GM23338 (cell line): ENCODE data around the gene SEMA5A. TPM values are rescaled to one million over a fixed set of nuclear protein-coding genes. Genes with fewer than 3 reads are reported as not detected.

Experiments
- ATAC-seq: fragments of 200-7000 bp; cut with Tn5 transposase; 3 replicates; pipeline ENCODE4 v1.9.1; 2020
- DNase-seq: peaks from one replicate; pipeline ENCODE4 v3.0.0-alpha.2; 2015; ENCODE audit warnings: low spot score
- H2AFZ ChIP-seq: fragments of 200-600 bp; sonication (generic); 2 replicates; pipeline ENCODE4 v1.8.0; 2016; ENCODE audit warnings: antibody characterized with exemption, mild to moderate bottlenecking, moderate library complexity
- H3F3A ChIP-seq: fragments of 200-600 bp; sonication (generic); replicated peaks from 2 replicates; pipeline ENCODE4 v1.8.0; 2017; ENCODE audit warnings: antibody characterized with exemption, mixed run types, low read depth
- H3K27ac ChIP-seq: fragments of 200-600 bp; sonication (generic); 2 replicates; pipeline ENCODE4 v1.6.1; 2016; ENCODE audit warnings: low read depth
- H3K27me3 ChIP-seq: fragments of 200-600 bp; sonication (generic); 2 replicates; pipeline ENCODE4 v1.8.0; 2016; ENCODE audit warnings: mild to moderate bottlenecking, mixed run types, moderate library complexity; ENCODE audit not compliant: insufficient read depth
- H3K36me3 ChIP-seq: fragments of 200-600 bp; sonication (generic); 2 replicates; pipeline ENCODE4 v1.8.0; 2016; ENCODE audit warnings: mild to moderate bottlenecking; ENCODE audit not compliant: insufficient read depth
- H3K4me1 ChIP-seq: fragments of 200-600 bp; sonication (generic); 2 replicates; pipeline ENCODE4 v1.8.0; 2016; ENCODE audit warnings: mild to moderate bottlenecking, moderate library complexity; ENCODE audit not compliant: insufficient read depth
- H3K4me2 ChIP-seq: fragments of 200-600 bp; sonication (generic); 2 replicates; pipeline ENCODE4 v1.7.1; 2017; ENCODE audit warnings: mixed run types
- H3K4me3 ChIP-seq: fragments of 200-600 bp; sonication (generic); 2 replicates; pipeline ENCODE4 v1.6.1; 2016; ENCODE audit warnings: mixed run types
- H3K79me2 ChIP-seq: fragments of 200-600 bp; sonication (generic); replicated peaks from 2 replicates; pipeline ENCODE4 v1.8.0; 2017; ENCODE audit warnings: mild to moderate bottlenecking; ENCODE audit not compliant: insufficient read depth
- H3K9me2 ChIP-seq: fragments of 200-600 bp; sonication (generic); 2 replicates; pipeline ENCODE4 v1.8.0; 2017; ENCODE audit not compliant: insufficient read depth
- H4K20me1 ChIP-seq: fragments of 200-600 bp; sonication (generic); replicated peaks from 2 replicates; pipeline ENCODE4 v1.8.0; 2017; ENCODE audit warnings: mild to moderate bottlenecking; ENCODE audit not compliant: insufficient read depth
- H3K27ac Mint-ChIP-seq: 2 replicates; pipeline ENCODE4 v1.8.0; 2020; ENCODE audit warnings: inconsistent platforms, mild to moderate bottlenecking, moderate library complexity, mixed read lengths
- H3K27me3 Mint-ChIP-seq: 3 replicates; pipeline ENCODE4 v1.8.0; 2022; ENCODE audit warnings: low read depth, mild to moderate bottlenecking, moderate library complexity, mixed read lengths, inconsistent platforms; ENCODE audit not compliant: insufficient read depth, poor library complexity
- H3K36me3 Mint-ChIP-seq: 3 replicates; pipeline ENCODE4 v1.8.0; 2021; ENCODE audit warnings: low read depth, mild to moderate bottlenecking, inconsistent platforms, moderate library complexity, mixed read lengths
- H3K4me1 Mint-ChIP-seq: 3 replicates; pipeline ENCODE4 v1.8.0; 2020; ENCODE audit warnings: mild to moderate bottlenecking, inconsistent platforms, mixed read lengths
- H3K4me3 Mint-ChIP-seq: 3 replicates; pipeline ENCODE4 v1.8.0; 2021; ENCODE audit warnings: moderate library complexity, mild to moderate bottlenecking, inconsistent platforms, mixed read lengths
- H3K9me3 Mint-ChIP-seq: 3 replicates; pipeline ENCODE4 v1.8.0; 2020; ENCODE audit warnings: moderate library complexity, mild to moderate bottlenecking, inconsistent platforms, mixed read lengths
- CTCF ChIP-seq, 2 experiments: fragments of 200-600 bp in 1 of 2; sonication (generic) in 1 of 2; conservative IDR thresholded peaks; 2 replicates each; pipeline versions ENCODE4 v1.5.1 to v1.6.1; 2016 to 2017; ENCODE audit warnings: antibody characterized with exemption in 2 of 2, low read depth in 2 of 2, mild to moderate bottlenecking in 2 of 2, moderate library complexity in 1 of 2
- EZH2phosphoT487 ChIP-seq: fragments of 200-600 bp; sonication (generic); IDR thresholded peaks from one replicate; pipeline ENCODE4 v1.8.1; 2018; ENCODE audit warnings: antibody characterized with exemption; ENCODE audit not compliant: unreplicated experiment
- POLR2AphosphoS5 ChIP-seq: IDR thresholded peaks from 2 replicates; pipeline ENCODE4 v1.6.1; 2016; ENCODE audit warnings: antibody characterized with exemption, low read depth
- STAT1 ChIP-seq: IDR thresholded peaks from one replicate; pipeline ENCODE4 v1.6.1; 2016; ENCODE audit warnings: antibody characterized with exemption; ENCODE audit not compliant: unreplicated experiment
- ZNF462 ChIP-seq: fragments of 250-450 bp; sonication (Bioruptor Pico); IDR thresholded peaks from 2 replicates; pipeline ENCODE4 v1.5.0; 2020; ENCODE audit warnings: mild to moderate bottlenecking, moderate library complexity
- polyA plus RNA-seq: library from polyadenylated mRNA; unstranded; fragments of >200 nt; fragmentation: Nextera tagmentation; extraction: Ambion mirVana; gene quantifications from 2 replicates; pipeline ENCODE4 v1.2.1, GENCODE V29; 2016
- total RNA-seq: library from RNA; depleted of rRNA; stranded (reverse); fragments of >200 nt; shearing (Covaris generic); gene quantifications from 2 replicates; pipeline ENCODE4 v1.2.3, GENCODE V29; 2014

The SEMA5A gene
- total and polyA plus RNA-seq, 2 experiments from 2014 or later: 2.1 to 8.1 TPM

- TF ChIP-seq ZNF462 (CRISPR knock-in tag) (no peak), EZH2phosphoT487 (no peak), POLR2AphosphoS5 (no peak)
Observed at GRCh38 chr5:9370256-9370655, 175.6 kb downstream of the SEMA5A start (continued).

- peaks cover 4% of the 10 kb centered on the region for H3K27me3 Mint-ChIP-seq
- H3K79me2 ChIP-seq: no peaks in the 10 kb centered on the region
- peaks cover 5% of the 10 kb centered on the region; the same call in 2 of the 3 replicates for H3K36me3 Mint-ChIP-seq
- H3K4me1 ChIP-seq: peaks cover 8% of the 10 kb centered on the region
- no peaks in the 10 kb centered on the region for H3K27me3 ChIP-seq
- no peak overlapping the region for H3K4me3 Mint-ChIP-seq
- no peak overlapping the region for H2AFZ ChIP-seq
- DNase-seq: peak; percentile 28
- H3K36me3 ChIP-seq: no peaks in the 10 kb centered on the region
- no peaks in the 10 kb centered on the region for H3K9me3 Mint-ChIP-seq
- no peak for ATAC-seq
- H3K4me1 Mint-ChIP-seq: peaks cover 11% of the 10 kb centered on the region; the same call in 2 of the 3 replicates
- H3K27ac Mint-ChIP-seq: no peak overlapping the region; the same call in 1 of the 2 replicates
- TF ChIP-seq STAT1 (no peak), CTCF (conservative IDR thresholded peaks at IDR 0.05; ENCODE audit: low read depth in 2 of 2) (no peak)
- H3K27ac ChIP-seq: no peak overlapping the region
- H3K4me2 ChIP-seq: peak overlapping the region; percentile 65
- H3K9me2 ChIP-seq: no peaks in the 10 kb centered on the region
- no peak overlapping the region for H3K4me3 ChIP-seq
- H4K20me1 ChIP-seq: no peaks in the 10 kb centered on the region
- no peaks in the 10 kb centered on the region for H3F3A ChIP-seq
Observed at GRCh38 chr5:9365512-9365911, 180.4 kb downstream of the SEMA5A start.
